ENCODE measurements around the gene CASP2.
"Not testable (repeated sequence)": the region's sequence is repeated elsewhere in the genome, so short reads cannot be mapped to it uniquely, and the experiment has no call there.

CASP2 gene

GRCh38 chr7:143264196-143264568 lies 24.0 kb upstream of the CASP2 start:
- not testable (repeated sequence) for DNase-seq (ENCODE audit: low read depth in 2 of 2)

- no peak for DNase-seq (ENCODE audit: low read depth in 2 of 2)
Observed at GRCh38 chr7:143265017-143265693, 23.0 kb upstream of the CASP2 start.

- DNase-seq (ENCODE audit: low read depth in 2 of 2) = no peak
Observed at GRCh38 chr7:143269251-143269650, 18.9 kb upstream of the CASP2 start.

GRCh38 chr7:143271240-143271639 lies 16.9 kb upstream of the CASP2 start:
- DNase-seq (ENCODE audit: low read depth in 2 of 2) = no peak

- DNase-seq (ENCODE audit: low read depth in 2 of 2) = no peak
Observed at GRCh38 chr7:143272871-143273270, 15.3 kb upstream of the CASP2 start.

- no peak for DNase-seq (ENCODE audit: low read depth in 2 of 2)
Observed at GRCh38 chr7:143279186-143280098, 8.7 kb upstream of the CASP2 start.

- no peak for DNase-seq (ENCODE audit: low read depth in 2 of 2)
Observed at GRCh38 chr7:143280160-143280559, 8.0 kb upstream of the CASP2 start.

GRCh38 chr7:143280566-143280965 lies 7.6 kb upstream of the CASP2 start:
- no peak for DNase-seq (ENCODE audit: low read depth in 2 of 2)

- no peak for DNase-seq (ENCODE audit: low read depth in 2 of 2)
Observed at GRCh38 chr7:143281529-143281928, 6.6 kb upstream of the CASP2 start.

- DNase-seq (ENCODE audit: low read depth in 2 of 2) = no peak
Observed at GRCh38 chr7:143282124-143282523, 6.0 kb upstream of the CASP2 start.

- no peak for DNase-seq (ENCODE audit: low read depth in 2 of 2)
Observed at GRCh38 chr7:143283381-143283780, 4.8 kb upstream of the CASP2 start.

GRCh38 chr7:143284591-143285469 lies 3.3 kb upstream of the CASP2 start, which contains the start of gene TMEM139:
Gene TMEM139, plus strand, starts transcription at chr7:143284958. Its CDS starts 1,000 bp downstream, at chr7:143285958.
- DNase-seq (ENCODE audit: low read depth in 2 of 2) = no peak

- no peak for DNase-seq (ENCODE audit: low read depth in 2 of 2)
Observed at GRCh38 chr7:143285470-143285778, 2.7 kb upstream of the CASP2 start.

GRCh38 chr7:143285806-143286521 lies 2.2 kb upstream of the CASP2 start:
- no peak for DNase-seq (ENCODE audit: low read depth in 2 of 2)

- no peak for DNase-seq (ENCODE audit: low read depth in 2 of 2)
Observed at GRCh38 chr7:143286522-143286890, 1.6 kb upstream of the CASP2 start.

- DNase-seq (ENCODE audit: low read depth in 2 of 2) = no peak
Observed at GRCh38 chr7:143287339-143287934, 714 bp upstream of the CASP2 start.

GRCh38 chr7:143288836-143289235 lies 685 bp downstream of the CASP2 start:
- DNase-seq (ENCODE audit: low read depth in 2 of 2) = no peak

- no peak for DNase-seq (ENCODE audit: low read depth in 2 of 2)
Observed at GRCh38 chr7:143289421-143289820, 1.3 kb downstream of the CASP2 start.

GRCh38 chr7:143289888-143290287 lies 1.7 kb downstream of the CASP2 start:
- DNase-seq (ENCODE audit: low read depth in 2 of 2) = not testable (repeated sequence)

- DNase-seq (ENCODE audit: low read depth in 2 of 2) = no peak
Observed at GRCh38 chr7:143290293-143290692, 2.1 kb downstream of the CASP2 start.

GRCh38 chr7:143292876-143293275 lies 4.7 kb downstream of the CASP2 start:
- DNase-seq (ENCODE audit: low read depth in 2 of 2) = no peak

Data from stimulated activated CD8-positive, alpha-beta memory T cell treated with anti-CD3 and anti-CD28 coated beads, Interleukin-2, amount 100 ng/mL, for 1 hour (primary cell).